ENCODE measurements around the gene PTPRN2. TPM values are rescaled to one million over a fixed set of nuclear protein-coding genes. Genes with fewer than 3 reads are reported as not detected.

PTPRN2 gene
- total and polyA plus RNA-seq, 2 of the 13 experiments (the other 11 are each of a cell fraction or from before 2014, with no cell fraction given), result 2.5 to 24.2 TPM

DNA sequence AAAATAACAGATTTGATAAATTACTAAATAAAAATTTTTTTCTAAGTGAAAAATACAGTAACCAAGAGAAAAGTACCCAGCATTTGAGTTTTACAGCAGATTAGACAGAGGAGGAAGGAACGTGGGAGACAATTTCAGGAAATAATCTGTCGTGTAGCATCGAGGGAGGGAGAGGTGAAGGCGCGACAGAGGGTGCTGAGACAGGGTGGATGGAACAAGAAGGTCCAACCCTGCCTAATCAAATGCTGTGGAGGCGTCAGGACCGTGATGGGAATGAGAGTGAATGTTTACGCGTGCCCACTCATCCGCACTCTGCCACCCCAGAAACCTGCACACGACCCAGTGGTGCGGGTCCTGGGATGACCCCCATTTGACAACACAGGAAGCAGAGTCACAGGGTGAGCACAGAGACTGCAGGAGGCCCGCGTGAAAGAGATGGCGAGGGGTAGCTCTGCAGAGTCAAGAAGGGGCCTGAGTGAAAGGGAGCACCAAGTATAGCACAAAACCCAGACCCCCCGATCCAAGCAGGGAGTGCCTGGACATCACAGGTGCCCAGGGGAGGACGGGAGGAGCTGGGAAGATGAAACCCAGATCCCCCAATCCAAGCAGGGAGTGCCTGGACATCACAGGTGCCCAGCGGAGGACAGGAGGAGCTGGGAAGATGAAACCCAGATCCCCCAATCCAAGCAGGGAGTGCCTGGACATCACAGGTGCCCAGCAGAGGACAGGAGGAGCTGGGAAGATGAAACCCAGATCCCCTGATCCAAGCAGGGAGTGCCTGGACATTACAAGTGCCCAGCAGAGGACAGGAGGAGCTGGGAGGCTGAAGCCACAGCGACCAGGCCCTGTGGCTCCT, 691.9 kb downstream of the PTPRN2 start:
- H3K36me3 ChIP-seq (replicated peaks in 1 of 2; ENCODE audit: control insufficient read depth in 1 of 2, insufficient read depth in 2 of 2, low read length in 2 of 2), result no peaks in the 10 kb centered on the region
- no peak overlapping the region for H3K27ac ChIP-seq (ENCODE audit: extremely low read length, insufficient read depth, low read length)
- ATAC-seq (no peak), DNase-seq (ENCODE audit: low spot score) (no peak), FAIRE-seq (no peak)
- in situ Hi-C loops (cut with HindIII; ENCODE audit: extremely low pct_ligation_motif_present, low pct_unique_long_range_greater_than_20kb) (no loop called here), intact Hi-C loops (cut with micrococcal nuclease; ENCODE audit: unreplicated experiment) (no loop called here)
- H3K79me2 ChIP-seq (ENCODE audit: insufficient read depth, low read length), result no peaks in the 10 kb centered on the region
- H3K9ac ChIP-seq (ENCODE audit: insufficient read depth, low read depth, low read length), result no peak overlapping the region
- no peak overlapping the region for H3K4me3 ChIP-seq (replicated peaks in 1 of 3; ENCODE audit: insufficient read depth in 1 of 3, low read depth in 2 of 3, low read length in 3 of 3)
- POLR2A ChIA-PET, result no interaction called here
- 56% methylated on average over 15 of the region's 19 CpGs for WGBS (ENCODE audit: low lambda C conversion rate)
- no TSS peak for BruUV-seq (replicated peaks)
- no peaks in the 10 kb centered on the region for H3K9me3 ChIP-seq (ENCODE audit: low read length)
- CTCF ChIA-PET (ENCODE audit: low intra/inter-chr PET ratio, low total read pairs), result no interaction called here
- peaks cover 3% of the 10 kb centered on the region; the same call in 1 of the 2 replicates for H3K4me1 ChIP-seq (ENCODE audit: insufficient read depth, low read length)
- H2AFZ ChIP-seq (ENCODE audit: low read length), result no peak overlapping the region
- H3K4me2 ChIP-seq (ENCODE audit: low read depth, low read length), result no peak overlapping the region
- H3K27me3 ChIP-seq (ENCODE audit: control insufficient read depth in 1 of 2, insufficient read depth in 2 of 2, low read length in 2 of 2), result no peaks in the 10 kb centered on the region
- peaks cover 3% of the 10 kb centered on the region; the same call in 1 of the 2 replicates for H4K20me1 ChIP-seq (ENCODE audit: insufficient read depth, low read length)
- TF ChIP-seq, protein P1, sequence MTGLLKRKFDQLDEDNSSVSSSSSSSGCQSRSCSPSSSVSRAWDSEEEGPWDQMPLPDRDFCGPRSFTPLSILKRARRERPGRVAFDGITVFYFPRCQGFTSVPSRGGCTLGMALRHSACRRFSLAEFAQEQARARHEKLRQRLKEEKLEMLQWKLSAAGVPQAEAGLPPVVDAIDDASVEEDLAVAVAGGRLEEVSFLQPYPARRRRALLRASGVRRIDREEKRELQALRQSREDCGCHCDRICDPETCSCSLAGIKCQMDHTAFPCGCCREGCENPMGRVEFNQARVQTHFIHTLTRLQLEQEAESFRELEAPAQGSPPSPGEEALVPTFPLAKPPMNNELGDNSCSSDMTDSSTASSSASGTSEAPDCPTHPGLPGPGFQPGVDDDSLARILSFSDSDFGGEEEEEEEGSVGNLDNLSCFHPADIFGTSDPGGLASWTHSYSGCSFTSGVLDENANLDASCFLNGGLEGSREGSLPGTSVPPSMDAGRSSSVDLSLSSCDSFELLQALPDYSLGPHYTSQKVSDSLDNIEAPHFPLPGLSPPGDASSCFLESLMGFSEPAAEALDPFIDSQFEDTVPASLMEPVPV (CRISPR knock-in tag; IDR thresholded peaks at IDR 0.05), result no peak
- TF ChIP-seq SALL1 (CRISPR knock-in tag; IDR thresholded peaks at IDR 0.05), result no peak
- TF ChIP-seq, protein P2, sequence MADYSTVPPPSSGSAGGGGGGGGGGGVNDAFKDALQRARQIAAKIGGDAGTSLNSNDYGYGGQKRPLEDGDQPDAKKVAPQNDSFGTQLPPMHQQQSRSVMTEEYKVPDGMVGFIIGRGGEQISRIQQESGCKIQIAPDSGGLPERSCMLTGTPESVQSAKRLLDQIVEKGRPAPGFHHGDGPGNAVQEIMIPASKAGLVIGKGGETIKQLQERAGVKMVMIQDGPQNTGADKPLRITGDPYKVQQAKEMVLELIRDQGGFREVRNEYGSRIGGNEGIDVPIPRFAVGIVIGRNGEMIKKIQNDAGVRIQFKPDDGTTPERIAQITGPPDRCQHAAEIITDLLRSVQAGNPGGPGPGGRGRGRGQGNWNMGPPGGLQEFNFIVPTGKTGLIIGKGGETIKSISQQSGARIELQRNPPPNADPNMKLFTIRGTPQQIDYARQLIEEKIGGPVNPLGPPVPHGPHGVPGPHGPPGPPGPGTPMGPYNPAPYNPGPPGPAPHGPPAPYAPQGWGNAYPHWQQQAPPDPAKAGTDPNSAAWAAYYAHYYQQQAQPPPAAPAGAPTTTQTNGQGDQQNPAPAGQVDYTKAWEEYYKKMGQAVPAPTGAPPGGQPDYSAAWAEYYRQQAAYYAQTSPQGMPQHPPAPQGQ (CRISPR knock-in tag; IDR thresholded peaks at IDR 0.05; ENCODE audit: borderline replicate concordance), result no peak
- no peak for TF ChIP-seq ZIK1 (CRISPR knock-in tag; IDR thresholded peaks at IDR 0.05; ENCODE audit: borderline replicate concordance, low read depth)
- TF ChIP-seq, protein P3, sequence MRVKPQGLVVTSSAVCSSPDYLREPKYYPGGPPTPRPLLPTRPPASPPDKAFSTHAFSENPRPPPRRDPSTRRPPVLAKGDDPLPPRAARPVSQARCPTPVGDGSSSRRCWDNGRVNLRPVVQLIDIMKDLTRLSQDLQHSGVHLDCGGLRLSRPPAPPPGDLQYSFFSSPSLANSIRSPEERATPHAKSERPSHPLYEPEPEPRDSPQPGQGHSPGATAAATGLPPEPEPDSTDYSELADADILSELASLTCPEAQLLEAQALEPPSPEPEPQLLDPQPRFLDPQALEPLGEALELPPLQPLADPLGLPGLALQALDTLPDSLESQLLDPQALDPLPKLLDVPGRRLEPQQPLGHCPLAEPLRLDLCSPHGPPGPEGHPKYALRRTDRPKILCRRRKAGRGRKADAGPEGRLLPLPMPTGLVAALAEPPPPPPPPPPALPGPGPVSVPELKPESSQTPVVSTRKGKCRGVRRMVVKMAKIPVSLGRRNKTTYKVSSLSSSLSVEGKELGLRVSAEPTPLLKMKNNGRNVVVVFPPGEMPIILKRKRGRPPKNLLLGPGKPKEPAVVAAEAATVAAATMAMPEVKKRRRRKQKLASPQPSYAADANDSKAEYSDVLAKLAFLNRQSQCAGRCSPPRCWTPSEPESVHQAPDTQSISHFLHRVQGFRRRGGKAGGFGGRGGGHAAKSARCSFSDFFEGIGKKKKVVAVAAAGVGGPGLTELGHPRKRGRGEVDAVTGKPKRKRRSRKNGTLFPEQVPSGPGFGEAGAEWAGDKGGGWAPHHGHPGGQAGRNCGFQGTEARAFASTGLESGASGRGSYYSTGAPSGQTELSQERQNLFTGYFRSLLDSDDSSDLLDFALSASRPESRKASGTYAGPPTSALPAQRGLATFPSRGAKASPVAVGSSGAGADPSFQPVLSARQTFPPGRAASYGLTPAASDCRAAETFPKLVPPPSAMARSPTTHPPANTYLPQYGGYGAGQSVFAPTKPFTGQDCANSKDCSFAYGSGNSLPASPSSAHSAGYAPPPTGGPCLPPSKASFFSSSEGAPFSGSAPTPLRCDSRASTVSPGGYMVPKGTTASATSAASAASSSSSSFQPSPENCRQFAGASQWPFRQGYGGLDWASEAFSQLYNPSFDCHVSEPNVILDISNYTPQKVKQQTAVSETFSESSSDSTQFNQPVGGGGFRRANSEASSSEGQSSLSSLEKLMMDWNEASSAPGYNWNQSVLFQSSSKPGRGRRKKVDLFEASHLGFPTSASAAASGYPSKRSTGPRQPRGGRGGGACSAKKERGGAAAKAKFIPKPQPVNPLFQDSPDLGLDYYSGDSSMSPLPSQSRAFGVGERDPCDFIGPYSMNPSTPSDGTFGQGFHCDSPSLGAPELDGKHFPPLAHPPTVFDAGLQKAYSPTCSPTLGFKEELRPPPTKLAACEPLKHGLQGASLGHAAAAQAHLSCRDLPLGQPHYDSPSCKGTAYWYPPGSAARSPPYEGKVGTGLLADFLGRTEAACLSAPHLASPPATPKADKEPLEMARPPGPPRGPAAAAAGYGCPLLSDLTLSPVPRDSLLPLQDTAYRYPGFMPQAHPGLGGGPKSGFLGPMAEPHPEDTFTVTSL (CRISPR knock-in tag; IDR thresholded peaks at IDR 0.05; ENCODE audit: borderline replicate concordance), result no peak
- TF ChIP-seq GTF2F1 (IDR thresholded peaks at IDR 0.05; ENCODE audit: low read length), result no peak
- no peak for TF ChIP-seq DDIT3 (CRISPR knock-in tag; IDR thresholded peaks at IDR 0.05)
- TF ChIP-seq ZNF264 (CRISPR knock-in tag; IDR thresholded peaks at IDR 0.05), result no peak
- no peak for TF ChIP-seq NCOR1 (IDR thresholded peaks at IDR 0.05; ENCODE audit: borderline replicate concordance, low read length)
- TF ChIP-seq ISX (CRISPR knock-in tag; conservative IDR thresholded peaks at IDR 0.05), result no peak
- no peak for TF ChIP-seq ZNF782 (CRISPR knock-in tag; IDR thresholded peaks at IDR 0.05; ENCODE audit: borderline replicate concordance)
